ENCODE data around the gene R3HDM1. TPM values are rescaled to one million over a fixed set of nuclear protein-coding genes. Genes with fewer than 3 reads are reported as not detected.
"Not testable (repeated sequence)": the region's sequence is repeated elsewhere in the genome, so short reads cannot be mapped to it uniquely, and the experiment has no call there.

R3HDM1 gene
- total RNA-seq, 1 donor from 2014 or later = 23.4 TPM

DNA sequence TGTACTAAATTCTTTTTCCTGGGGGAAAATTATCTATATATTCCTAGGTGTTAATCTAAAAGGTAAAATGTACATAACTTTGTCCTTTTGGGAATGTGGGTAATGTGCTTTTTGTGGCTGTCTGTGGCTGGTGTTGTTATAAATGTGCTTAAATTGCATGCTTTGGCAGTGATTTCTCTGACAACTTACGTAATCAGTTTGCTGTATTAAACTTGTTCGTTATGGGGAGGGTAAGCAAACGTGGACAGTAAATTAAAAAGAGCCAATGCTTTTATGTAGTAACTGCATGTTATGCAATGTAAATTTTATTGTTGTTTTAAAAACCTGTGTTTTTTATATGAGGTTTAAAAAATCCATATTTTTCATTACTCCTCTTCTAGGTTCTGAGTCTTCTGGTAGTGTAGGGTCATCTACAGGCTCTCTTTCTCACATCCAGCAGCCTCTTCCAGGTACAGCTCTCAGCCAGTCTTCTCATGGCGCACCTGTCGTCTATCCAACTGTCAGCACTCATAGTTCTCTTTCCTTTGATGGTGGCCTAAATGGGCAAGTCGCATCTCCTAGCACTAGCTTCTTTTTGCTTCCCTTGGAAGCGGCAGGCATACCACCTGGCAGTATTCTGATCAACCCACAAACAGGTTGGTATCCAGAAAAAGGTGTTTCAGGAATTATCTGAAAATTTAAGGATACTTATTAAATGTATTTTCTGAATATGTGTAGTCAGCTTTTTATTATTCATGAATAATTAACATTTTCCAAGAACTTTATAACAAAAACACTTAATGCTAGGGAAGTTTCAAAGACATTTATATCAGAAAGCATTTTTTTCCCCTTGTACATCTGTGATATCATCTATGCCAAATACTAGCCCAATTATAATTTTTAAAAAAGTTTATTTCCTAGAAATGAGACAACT lies 110.1 kb downstream of the R3HDM1 start:
- DNase-seq (ENCODE audit: low spot score) = no peak

DNA sequence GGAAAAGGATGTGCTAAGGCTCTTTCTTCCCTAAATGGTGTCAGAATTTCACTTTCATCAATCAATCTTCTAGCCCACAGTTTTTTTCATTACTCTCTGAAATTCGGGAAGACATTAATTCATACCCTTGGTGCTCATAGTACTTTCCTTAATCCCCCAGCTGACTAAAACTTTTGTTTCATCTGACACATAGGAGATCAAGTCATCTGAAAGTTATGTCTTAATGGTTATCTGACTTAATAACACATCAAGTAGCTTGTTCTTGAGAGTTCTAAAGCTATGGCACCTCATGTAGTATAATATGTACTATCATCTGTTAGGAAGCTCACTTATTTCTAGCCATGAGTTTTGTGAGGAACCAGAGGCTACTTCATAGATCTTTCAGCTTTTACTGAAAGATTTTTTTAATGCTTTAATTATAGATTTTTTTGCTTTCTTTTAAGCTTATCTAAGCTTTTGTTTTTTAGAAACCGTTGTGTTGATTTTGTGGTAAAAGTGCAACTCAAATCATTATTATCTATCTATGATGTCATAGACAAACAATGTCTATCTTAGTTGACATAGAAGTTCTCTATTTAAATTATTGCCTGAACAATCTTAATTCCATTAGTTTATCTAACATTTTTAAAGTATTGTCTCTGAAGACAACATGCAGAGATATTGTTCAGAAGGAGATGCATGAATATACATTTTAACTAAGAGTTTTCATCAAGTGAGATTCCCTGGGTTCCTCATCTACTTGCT lies 116.7 kb downstream of the R3HDM1 start:
- DNase-seq (ENCODE audit: low spot score) = no peak

DNA sequence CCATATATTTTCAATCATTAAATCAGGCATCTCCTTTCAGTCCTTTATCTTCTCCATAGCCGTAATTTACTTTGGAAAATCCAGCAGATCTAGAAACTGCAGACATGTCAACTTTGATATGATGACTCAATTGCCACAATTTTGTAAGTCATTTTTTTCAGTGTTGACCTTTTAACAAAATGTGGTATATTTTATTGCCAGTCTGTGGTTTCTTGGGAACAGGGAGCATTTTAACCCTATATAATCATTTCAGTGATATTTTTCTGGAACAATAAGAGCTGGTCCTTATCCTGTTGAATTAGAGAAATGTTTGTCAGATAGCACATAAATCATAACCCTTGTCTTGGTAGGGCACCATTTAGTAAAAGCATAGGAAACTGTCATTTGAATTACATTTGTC lies 119.4 kb downstream of the R3HDM1 start:
- no peak for DNase-seq (ENCODE audit: low spot score)

DNA sequence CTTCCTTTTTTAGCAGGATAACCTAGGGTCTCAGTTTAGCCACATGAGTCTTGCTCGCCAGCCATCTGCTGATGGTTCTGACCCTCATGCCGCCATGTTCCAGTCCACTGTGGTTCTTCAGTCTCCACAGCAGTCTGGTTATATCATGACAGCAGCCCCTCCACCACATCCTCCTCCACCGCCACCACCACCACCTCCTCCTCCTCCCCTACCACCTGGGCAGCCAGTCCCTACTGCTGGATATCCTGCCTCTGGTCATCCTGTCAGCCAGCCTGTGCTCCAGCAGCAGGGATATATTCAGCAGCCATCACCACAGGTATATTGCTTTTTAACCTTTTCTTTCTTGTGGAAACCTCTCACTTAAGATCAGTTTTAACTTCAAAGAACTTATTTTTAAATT lies 120.4 kb downstream of the R3HDM1 start:
- no peak for DNase-seq (ENCODE audit: low spot score)

DNA sequence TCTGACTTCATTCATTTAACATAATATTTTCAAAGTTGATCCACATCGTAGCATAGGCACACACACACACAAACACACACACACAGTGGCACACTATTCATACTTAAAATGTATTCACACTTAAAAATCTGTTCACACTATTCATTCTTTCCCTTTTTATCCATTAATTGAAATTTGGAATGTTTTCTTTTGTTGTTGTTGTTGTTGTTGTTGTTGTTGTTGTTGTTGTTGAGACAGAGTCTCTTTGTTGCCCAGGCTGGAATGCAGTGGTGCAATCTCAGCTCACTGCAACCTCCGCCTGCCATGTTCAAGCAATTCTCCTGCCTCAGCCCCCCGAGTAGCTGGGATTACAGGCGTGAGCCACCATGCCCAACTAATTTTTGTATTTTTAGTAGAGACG lies 123.0 kb downstream of the R3HDM1 start:
- DNase-seq (ENCODE audit: low spot score) = not testable (repeated sequence)

DNA sequence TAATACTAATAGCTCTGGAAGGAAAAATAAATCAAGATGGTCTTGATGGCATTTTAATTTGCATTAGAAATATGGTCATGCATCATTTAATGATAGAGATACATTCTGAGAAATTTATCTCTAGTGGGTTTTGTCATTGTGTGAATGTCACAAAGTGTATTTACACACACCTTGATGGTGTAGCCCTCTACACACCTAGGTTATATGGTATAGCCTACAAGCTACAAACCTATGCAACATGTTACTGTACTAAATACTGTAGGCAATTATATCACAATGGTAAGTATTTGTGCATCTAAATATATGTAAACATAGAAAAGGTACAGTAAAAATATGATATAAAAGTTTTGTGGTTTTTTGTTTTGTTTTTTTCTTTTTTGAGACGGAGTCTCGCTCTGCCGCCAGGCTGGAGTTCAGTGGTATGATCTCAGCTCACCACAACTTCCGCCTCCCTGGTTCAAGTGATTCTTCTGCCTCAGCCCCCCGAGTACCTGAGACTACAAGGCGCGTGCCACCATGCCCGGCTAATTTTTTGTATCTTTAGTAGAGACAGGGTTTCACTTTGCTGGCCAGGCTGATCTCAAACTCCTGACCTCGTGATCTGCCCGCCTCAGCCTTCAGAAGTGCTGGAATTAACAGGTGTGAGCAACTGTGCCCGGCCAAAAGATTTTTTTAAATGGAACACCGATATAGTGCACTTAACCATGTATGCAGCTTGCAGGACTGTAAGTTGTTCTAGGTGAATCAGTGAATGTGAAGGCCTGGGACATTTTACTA lies 126.7 kb downstream of the R3HDM1 start:
- DNase-seq (ENCODE audit: low spot score) = no peak

DNA sequence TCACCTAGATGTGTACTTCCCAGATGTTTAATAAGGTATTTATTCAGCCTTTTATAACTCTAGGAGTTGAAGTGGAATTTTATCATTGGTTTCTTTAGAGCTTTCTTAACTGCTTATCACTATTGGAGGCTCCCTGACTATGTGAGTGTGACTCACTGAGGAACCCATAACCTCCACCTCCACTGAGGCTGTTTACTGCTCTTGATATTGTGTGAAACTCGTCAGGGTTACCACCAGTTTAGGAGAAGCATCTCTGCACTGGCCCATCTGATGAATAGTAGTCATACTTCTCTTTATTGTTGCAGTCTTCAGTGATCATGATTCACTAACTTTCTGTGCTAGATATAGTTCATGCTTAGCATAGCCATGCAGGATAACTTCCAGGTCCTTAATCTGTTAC lies 130.8 kb downstream of the R3HDM1 start:
- no peak for DNase-seq (ENCODE audit: low spot score)

DNA sequence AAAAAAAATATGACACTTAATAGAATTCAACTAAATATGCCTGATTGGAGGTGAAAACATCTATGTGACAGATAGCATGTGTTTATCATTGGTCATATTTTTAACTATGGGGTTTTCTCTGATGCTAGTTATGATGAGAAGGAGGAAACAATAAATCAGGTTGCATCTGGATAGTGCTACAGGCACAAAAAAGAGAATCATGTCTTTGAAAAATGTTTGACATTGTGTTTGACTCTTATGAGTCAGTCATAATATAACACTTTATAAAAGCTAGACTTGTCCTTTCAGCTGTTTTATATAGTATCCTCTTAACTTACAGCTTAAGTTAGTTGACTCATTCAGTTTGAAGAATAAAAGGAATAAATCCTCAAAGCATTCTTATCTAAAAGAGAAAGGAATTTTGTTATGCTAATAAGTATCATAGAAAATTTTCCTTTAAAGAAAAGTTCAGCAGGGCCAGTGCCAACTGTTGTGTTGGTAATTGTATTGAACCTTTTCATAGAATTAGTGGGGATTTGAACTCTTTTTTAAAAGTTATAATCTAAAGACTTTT lies 131.9 kb downstream of the R3HDM1 start:
- no peak for DNase-seq (ENCODE audit: low spot score)

DNA sequence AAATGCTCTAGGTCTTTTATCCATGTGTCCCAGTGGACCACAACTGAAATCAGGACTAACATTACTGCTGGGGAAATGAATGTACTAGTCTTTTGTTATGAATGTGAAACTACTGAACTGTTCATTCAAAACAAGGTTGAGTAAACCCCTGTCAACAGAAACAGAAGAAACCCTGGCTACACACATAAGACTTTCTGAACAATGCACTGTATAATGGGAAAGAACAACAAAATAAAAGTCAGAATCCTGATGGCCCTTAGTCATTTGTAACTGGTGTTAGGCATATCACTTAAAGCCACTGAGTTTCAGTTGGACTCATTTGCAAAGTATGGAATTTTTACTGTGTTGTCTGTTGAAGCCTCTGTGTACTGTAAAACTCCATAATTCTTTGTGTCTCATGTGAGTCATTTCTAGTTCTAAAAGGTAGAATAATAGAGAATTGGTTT lies 133.4 kb downstream of the R3HDM1 start:
- no peak for DNase-seq (ENCODE audit: low spot score)

DNA sequence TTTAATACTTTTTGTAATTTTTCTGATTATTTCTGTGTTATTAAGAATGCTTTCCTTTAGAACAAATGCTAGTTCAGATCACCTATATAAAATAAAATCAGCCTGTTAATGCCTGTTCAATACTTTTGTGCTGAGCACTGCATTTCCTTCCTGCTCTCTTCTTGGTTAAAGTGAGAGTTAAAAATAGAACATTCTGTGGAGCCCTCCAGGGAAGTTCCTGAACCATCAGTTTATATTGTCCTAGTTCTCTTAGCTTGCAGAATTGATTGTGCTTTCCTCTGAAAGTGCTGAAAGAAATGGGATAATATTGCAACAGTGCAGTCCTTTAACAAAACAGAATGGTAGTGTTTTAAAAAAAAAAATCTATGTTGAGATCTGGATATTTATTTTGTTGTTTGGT lies 135.8 kb downstream of the R3HDM1 start:
- no peak for DNase-seq (ENCODE audit: low spot score)

DNA sequence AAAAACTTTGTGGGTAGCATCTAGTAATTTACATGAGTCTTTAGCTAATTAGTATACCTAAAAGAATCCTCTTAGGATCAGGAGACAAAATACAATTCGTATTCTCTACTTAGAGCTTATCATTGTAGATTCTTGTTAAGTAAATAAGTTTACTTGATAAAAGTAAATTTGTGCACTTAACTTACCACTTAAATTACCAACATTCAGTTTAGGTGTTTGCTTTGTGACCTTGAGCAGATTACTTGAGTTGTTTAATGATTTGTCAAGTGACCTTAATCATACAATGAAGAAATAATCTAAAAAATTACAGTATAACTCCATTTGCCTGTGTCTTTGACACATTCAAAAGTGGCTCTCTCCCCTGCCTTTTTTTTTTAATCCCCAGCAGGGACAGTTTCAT lies 143.2 kb downstream of the R3HDM1 start:
- DNase-seq (ENCODE audit: low spot score) = no peak

DNA sequence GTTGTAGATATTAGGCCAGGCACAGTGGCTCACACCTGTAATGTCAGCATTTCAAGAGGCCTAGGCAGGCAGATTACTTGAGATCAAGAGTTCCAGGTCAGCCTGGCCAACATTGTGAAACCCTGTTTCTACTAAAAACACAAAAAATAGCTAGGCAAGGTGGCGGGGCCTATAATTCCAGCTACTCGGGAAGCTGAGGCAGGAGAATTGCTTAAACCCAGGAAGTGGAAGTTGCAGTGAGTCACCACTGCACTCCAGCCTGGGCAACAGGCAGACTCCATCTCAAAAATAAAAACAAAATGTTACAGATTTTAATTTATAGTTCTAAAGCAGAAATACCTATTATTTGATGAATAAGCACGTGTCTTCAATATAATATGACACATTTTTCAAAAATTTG lies 144.7 kb downstream of the R3HDM1 start:
- DNase-seq (ENCODE audit: low spot score) = no peak

DNA sequence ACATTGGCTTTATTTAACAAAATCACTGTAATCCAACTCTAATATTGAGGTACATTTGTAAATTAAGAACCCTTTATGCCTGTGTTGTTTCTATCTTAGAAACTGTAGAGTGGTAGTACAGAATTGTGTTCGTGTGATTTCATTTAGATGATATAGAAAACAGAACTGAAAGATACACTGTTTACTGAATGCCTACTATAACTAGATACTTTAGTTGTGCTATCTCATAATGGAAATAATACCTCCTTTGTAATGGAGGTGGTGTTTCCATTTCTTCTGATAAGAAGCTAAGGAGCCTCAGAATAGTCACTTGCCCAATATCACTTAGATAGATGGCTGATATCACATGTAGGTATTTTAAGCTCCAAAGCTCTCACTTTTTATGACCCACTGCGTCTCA lies 147.8 kb downstream of the R3HDM1 start:
- no peak for DNase-seq (ENCODE audit: low spot score)

DNA sequence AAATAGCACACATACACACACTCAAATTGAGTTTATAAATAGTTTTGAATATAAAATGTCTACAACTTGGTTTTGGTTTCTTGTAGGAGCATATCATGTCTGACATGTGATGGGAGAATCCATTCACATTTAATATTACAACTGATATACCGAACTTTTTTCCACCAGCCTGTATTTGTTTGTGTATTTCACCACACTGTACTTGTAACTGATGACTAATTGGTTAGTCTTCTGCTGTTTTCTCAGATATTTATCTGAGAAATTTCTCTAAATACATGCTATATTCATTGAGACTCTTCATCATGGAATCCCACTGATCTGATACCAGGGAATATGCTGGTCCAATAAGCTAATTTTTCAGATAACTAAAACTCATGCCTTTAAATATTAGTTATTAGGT lies 154.1 kb downstream of the R3HDM1 start:
- no peak for DNase-seq (ENCODE audit: low spot score)

DNA sequence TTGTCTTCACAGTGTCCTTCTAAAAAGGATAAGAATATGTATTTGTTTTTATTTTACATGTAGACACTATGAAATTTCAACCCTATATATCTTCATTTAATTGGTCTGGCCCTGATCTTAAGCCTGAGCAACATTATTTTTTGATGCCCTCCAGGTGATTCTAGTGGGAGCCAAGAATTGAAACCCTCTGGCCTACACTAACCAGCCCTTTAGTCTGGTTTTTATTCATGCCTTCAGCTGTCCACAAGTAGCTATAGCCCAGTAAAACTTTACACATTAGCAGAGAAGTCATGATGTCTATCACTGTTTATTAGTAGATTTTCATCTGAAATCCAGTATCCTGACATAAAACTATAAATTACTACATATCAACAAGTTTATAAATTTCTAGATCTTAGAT lies 157.7 kb downstream of the R3HDM1 start:
- no peak for DNase-seq (ENCODE audit: low spot score)

DNA sequence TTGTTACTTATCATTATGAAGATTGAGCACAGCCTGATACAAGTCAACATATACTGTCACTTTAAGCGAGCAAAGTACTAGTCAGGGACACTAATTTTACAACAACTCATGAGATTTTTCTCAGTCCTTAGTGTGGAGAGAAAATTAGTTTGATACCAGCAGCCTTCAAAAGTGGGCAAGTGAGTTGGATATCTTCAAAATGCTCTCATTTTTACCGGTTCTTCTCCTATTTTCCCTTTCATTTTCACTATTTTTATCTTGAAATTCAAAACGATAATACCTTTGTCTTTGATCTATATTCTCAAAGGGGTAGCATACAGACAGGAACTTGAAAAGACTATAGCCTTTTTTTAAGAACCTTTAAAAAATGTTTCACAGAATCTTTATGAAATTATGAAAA lies 158.4 kb downstream of the R3HDM1 start:
- no peak for DNase-seq (ENCODE audit: low spot score)

DNA sequence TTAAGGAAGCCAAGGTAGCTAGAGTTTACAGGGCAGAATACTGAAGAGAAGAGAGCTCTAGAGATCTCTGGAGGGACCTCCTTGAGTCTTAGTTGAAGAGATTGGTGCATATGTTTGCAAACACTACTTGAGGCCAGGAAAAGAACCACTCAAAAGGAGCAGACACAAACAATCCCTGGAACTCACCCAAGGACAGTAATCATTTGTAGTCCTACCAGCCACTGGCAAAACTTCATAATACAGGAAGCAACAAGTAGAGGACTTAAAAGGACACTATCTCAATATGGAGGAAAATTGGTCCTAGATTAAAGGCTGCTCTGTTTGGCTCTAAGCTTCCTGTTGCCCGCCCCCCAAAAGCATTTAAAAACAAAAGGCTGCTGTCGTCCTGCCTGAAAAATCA lies 163.4 kb downstream of the R3HDM1 start:
- DNase-seq (ENCODE audit: low spot score) = no peak

DNA sequence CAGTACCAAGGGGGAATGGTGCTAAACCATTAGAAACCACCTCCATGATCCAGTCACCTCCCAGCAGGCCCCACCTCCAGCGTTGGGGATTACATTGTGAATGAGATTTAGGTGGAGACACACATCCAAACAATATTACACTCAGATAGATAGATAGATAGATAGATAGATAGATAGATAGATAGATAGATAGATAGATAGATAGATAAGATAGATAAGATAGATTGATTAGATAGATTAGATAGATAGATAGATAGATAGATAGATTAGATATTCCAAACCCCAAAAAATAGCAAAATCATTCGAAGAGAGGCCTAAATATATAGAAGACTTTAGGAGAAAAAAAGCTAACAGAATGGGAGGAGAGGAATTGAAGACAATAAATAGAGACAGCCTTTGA lies 167.6 kb downstream of the R3HDM1 start:
- DNase-seq (ENCODE audit: low spot score) = no peak

DNA sequence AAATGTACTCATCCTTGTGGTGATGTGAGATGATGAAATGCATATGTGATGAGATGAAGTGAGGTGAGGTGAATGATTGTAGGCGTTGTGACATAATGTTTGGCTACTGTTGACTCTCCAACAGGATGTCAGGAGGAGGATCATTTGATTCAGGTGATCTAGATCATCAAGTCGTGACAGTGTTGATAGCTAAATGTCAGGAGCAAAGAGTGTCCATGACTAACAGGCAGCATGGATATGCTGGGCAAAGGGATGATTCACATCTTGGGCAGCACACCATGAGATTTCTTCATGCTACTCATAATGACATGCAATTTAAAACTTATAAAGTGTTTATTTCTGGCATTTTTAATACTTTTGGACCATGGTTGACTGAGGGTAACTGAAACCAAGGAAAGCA lies 170.2 kb downstream of the R3HDM1 start:
- DNase-seq (ENCODE audit: low spot score) = no peak

DNA sequence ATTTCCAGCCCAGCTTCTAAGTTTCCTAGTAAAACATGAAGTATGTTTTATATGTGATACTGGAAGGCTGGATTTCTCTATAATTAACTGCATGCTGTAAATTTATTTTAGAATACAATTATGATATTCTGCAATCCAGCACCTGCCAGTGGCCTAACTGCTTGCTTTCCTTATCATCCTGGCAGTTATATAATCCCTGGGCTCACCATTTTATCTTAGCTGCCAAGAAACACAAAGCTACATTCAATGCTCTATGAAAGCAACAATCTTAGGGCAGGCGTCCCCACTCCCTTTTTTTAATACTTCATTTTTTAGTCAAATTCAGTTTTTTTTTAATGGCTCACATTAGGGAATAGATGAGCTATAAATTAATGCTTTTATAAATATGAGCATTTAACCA lies 172.0 kb downstream of the R3HDM1 start:
- no peak for DNase-seq (ENCODE audit: low spot score)

DNA sequence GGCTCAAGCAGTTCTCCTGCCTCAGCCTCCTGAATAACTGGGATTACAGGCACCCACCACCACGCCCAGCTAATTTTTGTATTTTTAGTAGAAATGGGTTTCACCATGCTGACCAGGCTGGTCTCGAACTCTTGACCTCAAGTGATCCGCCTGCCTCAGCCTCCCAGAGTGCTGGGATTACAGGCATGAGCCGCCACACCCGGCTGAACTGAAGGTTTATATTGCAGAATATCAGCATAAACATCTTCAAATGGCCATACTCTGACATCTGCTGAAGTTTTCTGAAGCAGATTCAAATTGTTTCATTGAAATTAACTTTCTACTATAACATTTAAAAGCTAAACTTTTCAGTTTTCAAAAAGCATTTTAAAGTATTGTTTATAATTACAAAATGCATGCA lies 172.8 kb downstream of the R3HDM1 start:
- DNase-seq (ENCODE audit: low spot score) = not testable (repeated sequence)

DNA sequence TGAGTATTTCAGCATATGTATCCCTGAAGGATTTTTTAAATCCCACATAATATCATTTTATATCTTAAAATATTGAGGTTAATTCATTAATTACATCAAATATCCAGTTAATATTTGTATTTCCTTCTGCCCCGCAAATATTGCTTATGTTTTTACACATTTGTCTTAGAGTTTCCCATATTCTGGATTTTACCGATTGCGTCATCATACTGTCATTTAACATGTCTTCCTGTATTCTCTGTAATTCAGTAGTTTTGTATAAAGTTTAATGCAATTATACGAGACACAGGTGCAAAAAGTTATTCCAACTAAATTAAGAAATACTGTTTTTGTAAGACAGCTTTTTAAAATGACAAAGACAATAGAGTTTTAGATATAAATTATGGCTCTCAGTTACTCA lies 176.9 kb downstream of the R3HDM1 start:
- DNase-seq (ENCODE audit: low spot score) = no peak

Data from mesenteric fat pad (tissue), 1 donor.